NCI-H1092 (cell line): ENCODE data around the gene SSRP1.
"Not testable (repeated sequence)": the region's sequence is repeated elsewhere in the genome, so short reads cannot be mapped to it uniquely, and the experiment has no call there.

Experiments
- DNase-seq: peaks from one replicate; lab custom pipeline; 2025; lab: John Stamatoyannopoulos, UW

SSRP1 gene

DNA sequence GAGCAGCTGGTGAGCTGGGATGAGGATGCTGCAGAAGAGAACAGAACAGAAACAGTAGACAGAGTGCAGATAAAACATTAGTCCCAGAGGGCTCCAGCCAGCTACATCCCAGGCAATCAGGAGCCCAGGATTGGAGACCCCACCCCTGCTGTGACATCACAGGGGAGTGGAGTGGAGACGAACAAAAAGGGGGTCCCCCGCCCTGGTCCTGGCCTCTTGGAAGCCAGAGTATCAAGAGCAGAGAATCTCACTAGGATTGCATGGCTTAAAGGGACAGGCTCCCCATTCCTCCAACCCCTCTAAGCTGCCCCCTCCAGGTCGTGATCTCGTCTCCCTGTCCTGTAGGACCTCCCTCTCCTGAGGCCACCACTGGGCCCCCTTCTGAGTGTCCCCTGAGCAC lies 2.5 kb upstream of the SSRP1 start, which contains the start of gene P2RX3:
P2RX3 (plus strand) TSS at position 211 of the 400 bp plus-strand sequence. CDS start 199 bp downstream, outside the sequence.
- DNase-seq, result no peak

DNA sequence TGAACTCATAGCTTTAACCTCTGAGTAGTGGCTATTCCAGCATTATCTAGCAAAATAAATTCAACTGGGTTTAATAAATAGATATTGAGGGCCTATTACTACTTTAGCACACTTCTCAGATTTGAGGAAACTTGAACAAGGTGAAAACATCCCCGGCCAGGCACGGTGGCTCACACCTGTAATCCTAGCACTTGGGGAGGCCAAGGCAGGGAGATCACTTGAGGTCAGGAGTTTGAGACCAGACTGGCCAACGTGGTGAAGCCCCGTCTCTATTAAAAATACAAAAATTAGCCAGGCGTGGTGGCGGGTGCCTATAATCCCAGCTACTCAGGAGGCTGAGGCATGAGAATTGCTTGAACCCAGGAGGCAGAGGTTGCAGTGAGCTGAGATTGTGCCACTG lies 1.2 kb upstream of the SSRP1 start:
- not testable (repeated sequence) for DNase-seq

DNA sequence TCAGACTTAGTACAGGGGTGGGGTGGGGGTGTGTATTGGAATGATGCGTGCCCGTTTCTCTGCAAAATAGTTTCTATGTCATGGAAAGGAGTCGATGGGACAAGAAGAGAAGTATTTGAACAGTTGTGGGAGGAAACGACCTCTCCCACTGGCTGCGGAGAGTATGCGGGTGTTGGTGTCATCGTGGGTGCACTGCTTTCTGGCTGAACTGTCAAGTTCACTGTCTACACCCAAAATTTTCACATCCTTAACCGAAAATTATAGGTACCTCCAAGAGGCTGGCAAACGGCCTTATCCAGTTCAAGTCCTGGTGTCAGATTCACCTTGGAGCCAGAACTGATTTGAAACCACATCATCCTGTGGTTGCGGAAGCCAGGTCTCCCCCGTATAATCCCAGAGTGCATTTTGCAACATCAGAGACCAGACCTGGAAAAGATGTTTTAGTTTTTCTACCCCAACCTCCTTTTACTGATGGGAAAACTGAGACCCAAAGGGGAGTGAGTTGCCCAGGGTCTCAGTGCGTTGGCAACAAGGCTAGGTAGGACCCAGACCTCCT lies 497 bp upstream of the SSRP1 start:
- no peak for DNase-seq

DNA sequence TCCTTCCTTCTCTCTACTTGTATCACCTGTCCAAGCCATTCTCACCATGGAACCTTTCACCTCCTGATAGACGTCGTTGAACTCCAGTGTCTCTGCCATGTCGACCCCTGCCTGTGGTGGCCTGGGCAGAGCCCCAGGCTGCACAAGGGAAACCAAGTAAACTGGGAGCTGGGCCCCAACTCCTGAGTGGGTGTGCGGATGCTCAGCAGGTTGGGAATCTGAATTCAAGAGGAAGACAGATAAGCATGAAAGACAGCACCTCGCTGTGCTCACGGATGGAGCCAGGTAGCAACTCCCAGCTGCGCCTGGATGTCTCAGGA lies 709 bp downstream of the SSRP1 start:
- DNase-seq, result no peak

DNA sequence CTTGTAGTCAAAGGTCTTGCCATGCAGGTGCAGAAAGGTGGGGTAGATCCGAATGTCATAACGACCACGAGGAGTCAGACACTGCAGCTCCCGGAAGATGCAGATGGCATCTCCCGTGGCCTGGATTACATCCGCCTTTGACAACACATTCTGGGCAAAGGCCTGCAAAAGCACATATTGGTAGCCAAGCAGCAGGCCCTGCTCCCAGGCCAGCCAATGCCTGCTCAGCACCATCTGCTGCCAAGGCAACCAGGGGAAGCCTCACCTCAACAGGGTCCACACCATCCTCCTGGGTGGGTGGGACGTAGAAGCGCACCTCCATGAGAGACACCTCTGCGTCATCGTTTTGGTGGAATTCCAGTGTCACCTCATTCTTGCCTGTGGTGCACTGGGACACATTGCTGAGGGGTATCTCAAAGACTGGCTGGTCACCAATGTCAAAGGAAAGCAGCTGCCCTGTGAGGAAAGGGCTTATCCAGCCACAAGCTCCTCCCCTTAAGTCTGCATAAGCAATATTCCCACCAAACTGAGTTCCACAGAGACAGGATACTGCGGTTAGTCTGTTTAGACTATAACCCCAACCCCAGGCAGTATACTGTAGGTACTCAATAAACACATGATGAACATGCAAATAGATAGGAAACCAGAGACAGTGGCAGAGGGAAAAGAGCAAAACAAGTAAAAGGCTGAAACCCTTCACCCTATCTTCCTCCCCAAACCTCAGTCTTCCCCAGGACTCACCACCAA lies 2.8 kb downstream of the SSRP1 start:
- no peak for DNase-seq

DNA sequence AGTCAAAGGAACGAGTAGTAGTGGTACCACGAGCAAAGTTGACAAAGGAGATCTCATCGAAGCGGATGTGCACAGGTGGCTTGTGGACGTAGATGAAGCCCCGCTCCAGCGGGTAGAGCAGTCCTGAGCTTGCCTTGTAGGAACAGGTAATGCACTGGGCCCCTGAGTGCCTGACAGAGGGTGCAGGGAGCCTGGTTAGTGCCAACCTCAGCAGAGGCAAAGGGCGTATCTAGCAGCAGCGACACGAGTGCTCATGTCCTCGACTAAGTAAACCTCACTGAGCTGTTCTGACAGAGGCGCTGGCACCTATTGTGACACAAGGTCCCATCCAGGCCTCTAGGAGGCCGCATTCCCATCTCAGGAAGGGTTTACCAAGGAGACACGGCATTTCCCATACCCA lies 4.0 kb downstream of the SSRP1 start:
- DNase-seq, result no peak

DNA sequence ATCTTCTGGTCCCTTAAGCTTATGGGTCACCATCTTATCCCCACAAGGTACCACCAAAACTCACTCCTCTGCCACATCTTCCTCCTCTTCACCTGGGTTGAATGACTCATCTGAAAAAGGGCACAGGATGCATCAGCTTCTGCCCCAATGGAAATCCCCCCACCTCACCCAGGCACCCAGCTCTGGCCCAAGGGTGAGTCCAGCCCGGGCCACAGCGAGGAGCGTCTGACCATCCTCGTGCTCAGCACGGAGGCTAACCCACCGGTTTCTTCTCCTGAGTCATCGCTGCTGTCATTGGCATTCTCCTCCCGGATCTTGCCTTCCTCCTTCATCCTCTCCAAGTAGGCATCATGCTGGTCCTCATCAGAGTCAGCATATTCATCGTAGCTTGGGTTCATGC lies 5.7 kb downstream of the SSRP1 start:
- DNase-seq, result no peak

DNA sequence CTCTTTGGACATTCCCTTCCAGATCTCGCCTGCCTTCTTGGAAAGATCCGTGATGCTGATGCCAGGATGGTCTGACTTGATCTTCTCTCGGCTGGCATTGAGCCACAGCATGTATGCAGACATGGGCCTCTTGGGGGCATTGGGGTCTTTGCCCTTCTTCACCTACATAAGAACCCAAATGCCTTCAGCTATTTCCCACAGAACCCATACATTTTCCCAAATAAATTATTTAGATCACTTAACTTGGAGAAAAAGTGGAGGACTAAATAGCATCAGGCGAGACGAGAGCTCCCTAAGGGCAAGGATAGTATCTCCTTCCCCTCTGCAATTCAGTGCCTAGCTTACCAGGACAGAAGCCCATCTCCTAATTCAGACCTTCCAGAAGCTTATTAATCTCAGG lies 8.0 kb downstream of the SSRP1 start:
- no peak for DNase-seq

DNA sequence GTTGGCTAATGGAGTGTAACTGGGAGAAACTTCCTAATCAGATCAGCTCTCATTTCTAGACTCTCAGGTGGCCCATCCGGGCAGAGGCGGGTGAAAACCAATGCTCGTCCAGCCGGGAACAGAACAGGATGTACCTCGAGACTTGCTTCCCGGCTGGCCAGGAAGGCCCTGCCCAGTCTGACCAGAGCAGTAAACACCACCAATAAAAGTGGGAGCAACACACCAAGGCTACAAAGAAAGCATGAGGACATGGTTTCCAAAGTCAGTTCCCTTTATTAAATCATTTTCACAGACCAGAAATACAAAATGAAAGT lies 10.0 kb downstream of the SSRP1 start:
- no peak for DNase-seq

DNA sequence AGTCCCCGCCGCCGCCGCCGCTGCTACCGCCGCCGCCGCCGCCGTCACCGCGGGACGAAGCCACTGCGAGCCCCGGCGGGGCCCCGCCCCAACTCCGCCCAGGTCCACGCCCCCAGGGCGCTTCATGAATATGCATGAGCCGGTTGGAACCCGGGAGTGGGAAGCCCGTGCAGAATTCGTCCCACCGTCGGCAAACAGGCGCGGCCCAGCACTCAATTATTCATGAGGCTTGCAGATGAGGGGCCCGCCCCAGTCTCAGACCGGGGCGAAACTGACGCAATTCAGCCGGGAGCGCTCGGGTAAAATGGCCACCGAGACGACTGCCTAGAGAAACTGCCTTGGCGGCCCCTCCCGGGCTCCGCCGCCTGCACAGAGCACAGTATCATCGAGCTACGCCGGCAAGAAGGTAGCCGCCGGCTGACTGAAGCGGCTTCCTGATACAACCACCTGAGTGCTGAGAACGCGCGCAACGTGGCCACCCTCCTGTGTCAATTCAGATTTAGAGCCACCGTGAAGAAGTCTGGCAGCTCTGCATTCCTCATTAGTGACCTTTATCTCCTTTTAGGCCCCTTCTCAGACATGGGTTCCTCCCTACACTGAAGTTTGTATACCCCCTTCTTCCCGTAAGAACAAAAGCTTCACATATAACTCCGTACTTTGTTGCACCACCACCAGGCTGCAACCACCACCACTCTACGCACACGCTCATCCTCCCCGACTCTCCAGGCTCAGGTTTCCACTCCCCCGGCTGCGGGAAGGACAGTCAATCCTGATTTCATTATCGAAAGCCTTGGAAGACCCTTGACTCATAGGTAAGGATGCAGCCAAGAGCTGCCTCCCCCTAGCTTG lies 10.6 kb downstream of the SSRP1 start, which contains the start of gene TNKS1BP1:
TNKS1BP1 (minus strand) TSS at position 67 of the 849 bp plus-strand sequence. CDS start 3,067 bp downstream, outside the sequence.
- peak; percentile 94 for DNase-seq

DNA sequence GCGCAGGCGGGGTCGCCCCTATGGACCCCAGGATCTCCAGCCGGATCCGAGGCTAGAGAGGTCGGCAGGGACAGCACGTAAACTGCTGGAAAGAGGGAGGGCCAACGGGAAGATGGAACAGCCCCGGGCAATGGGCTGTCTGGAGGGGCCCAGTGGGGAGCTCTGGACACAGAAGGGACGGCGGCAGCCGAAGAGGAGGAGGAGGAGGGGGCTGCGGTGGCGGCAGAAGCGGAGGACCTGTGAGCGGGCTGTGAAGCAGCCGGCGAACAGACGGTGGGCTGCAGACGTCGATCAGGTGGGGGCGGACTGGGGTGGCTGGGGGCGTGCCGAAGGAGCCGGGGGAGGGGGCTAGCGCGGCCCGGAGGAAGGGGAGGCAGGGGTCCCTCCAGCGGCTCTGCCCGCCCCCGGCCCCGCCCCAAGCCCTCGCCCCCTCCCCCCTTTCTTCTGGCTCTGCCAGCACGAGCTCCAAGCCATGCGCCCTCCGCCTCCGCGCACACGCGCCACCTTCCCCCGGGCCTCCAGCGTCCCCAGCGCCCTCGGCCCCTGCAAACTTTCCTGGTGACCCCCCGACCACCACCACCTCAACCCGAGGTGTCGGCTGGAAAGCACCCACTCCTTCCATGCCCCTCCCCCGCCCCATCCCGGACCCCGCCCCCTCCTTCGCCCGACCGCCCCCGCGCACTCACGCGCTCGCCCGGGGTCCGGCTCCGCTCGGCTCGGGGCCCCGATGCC lies 11.4 kb downstream of the SSRP1 start:
- DNase-seq, result peak; percentile 55

DNA sequence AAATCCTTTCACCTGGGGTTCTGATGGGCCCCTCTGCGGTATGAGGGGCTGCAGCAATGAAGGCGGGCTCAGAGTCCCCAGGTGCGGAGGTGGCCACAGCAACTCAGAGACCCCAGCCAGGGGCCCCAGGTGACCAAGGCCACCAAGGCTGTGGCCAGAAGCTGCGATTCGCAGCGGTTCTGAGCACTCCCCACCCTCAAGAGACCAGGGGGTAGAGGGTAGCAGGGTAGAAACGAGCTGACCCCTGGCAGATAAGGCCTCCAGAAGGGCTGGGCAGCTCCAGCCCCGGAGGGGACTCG lies 11.9 kb downstream of the SSRP1 start:
- no peak for DNase-seq

DNA sequence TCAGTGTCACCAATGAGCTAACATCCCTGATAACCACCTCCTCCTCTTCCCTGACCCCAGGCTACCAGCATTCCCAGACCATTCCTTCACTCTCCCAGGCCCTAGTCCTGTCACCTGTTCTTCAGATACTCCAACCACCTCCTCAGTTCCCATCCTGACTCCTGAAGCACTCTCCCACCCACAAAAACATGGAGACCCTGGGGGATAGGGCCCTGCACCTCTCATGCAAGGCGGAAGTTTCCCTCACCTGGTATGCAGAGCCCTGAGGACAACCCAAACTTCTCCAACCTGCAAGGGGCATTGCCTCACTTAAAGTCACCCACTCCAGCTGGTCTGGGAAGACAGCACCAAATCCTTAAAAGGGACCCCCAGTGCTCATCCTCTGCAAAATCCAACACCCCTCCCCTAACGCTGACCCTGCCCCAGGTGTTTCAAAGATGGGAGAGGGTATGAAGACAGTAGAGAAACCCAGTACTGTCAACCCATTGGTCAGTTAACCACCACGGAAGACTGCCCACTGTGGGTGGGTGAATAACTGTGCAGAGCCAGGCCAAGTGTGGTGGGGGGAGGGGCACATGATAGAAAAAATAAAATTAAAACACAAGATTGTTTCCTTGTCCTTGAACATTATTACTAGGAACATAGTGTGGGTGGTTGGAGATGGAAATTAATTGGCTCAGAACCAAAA lies 12.4 kb downstream of the SSRP1 start:
- DNase-seq, result no peak

DNA sequence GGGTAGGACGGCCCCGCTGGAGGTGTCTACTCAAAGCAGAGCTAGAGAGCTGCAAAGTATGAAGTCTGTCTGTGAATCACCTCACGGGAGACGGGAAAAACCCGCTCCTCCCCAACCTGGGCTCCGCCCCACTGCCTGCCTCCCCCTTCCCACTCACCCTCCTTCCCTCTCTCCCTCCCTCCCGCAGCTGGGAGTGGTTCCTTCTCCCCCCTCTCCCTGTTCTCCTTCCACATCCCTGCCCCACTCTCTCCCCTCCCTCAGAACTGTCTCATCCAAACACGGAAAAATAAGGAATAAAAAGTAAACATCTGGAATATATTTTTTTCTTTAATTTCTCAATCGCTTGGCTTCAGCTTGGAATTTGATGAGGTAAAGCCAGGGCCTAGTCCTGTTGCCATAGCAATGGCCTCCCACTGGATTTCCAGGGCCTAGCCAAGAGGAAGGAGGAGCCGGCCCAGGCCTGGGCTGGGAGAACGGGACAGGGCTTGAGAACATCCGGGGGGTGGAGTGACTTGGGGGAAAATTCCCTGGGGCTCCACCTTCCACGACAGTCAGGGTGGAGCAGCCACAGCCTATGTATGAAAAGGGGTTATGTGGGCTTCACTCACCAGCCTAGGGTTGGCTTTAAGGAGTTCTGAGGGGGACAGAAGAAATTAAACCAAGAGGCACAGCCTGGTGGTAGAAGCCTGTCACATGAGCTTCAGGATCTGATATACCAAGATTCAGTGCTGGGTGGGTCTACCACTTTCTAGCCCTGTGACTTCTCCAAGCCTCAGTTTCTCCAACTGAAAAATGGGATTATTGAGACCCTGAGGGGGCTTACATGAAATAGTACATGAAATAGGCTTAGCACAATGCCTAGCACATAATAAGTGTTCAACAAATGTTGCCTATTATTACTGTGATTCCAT lies 13.2 kb downstream of the SSRP1 start:
- DNase-seq, result no peak

DNA sequence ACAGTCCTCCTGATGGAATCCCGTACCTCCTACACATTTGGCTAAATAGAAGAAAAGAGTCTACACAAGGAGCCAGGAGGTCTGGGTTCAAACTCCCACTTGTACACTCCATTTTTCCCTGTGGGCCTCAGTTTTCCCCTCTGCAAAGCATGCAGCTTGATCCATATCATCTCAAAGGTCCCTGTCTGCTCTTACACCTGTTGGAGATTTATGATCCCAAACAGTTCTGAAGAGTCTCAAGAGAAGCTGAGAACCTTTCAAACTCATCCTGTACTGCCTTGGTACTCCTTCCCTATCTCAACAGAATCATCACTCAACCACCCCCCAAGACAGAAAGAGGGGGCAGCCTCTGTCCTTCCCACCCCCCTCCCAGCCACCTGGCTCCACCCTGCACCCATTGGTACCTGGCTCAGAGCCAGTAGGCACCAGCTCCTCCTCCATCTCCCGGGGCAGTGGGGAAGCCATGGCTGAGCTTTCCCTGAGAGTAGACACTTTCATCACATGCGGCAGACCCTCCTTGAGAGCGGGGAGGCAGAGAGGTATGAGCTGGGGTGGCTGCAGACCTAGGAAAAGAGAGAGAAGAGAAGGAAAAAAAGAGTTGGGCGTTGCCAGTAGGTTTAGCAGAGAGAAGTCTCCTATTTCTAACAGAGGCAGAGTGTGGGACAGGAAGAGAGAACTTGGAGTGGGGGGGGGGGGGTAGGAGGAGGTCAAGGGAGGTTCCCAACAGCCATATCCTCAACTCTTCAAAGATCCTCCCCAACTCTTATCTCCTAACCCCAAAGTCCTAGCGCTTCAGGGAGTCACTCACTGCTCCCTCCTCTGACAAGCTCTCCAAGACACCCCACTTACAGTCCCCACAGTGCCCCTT lies 14.1 kb downstream of the SSRP1 start:
- DNase-seq, result no peak

DNA sequence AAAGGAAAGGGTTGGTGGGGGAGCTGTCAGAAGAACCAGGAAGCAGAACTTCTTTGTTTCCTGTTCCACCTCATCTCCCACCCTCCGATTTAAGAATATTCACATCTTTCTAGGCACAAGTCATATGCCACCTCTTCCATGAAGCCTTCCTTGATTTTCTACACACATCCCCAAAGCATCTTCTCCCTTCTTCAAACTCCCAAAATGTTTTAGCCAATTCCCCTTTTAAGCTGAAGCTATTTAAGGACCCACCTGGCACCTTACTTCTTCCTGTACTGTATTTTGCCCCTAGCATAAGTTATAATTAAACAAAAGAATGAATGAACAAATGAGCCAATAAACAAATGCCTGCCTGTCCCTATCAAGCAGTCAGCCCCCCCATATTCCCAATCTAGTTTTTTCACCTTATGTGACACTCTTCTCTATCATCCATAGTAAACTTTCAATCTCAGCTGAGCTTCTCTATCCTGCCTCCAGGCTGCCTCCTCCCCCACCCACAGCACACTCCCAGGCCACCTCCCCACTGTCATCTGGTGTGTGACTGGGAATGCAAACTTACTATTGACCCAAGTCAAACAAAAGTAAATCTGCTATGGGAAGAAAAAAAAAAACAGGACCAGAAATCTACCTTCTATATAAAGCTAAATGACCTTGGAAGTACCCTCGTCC lies 14.8 kb downstream of the SSRP1 start:
- DNase-seq, result no peak

DNA sequence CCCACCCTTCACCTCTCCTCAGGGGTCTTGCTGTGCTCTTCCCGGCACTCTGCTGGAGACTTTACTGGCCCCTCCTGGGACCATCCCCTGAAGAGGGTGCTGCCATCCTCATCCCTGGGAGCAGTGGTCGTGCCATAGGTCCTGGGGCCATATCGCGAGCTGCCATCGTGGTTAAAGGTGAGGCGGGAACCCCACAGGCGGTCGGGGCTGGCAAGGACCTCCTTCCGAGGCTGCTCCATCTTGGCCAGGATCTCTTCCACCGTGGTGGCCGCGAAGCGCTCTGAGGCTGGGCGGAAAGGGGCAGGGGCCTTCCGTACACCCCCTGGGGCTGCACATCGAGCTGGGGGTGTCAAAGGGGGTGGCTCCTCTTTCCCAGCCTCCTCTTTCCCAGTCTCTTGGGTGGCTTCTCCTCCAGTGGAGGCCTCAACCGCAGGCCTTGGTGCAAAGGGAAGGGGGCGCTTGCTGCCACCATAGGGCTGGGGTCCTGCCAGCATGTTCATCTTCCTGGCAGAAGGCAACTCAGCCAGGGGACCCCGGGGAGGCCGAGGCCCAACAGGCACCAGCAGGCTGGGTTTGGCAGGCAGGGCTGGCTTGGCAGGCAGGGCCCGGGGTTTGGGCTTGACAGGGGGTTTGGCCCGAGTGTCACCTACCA lies 15.5 kb downstream of the SSRP1 start:
- DNase-seq, result no peak

DNA sequence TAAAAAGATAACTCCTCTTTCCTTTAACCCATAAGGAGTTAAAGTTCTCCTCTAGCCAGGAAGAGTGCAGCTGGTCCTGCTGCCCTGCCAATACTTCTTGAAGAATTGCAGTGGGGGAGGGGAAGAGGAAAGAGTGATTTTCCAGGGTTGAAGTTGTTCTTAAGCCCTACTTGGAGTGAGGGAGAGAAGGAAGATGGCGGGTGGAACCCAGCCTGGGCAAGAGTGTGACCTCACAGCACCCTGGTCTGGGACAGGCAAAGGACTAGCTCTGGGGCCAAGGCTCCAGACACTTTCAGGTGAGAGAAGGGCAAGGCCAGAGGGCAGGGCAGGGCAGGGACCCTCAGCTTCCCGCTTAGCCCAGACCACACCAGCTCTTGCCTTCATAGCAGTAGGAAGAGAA lies 17.5 kb downstream of the SSRP1 start:
- no peak for DNase-seq

DNA sequence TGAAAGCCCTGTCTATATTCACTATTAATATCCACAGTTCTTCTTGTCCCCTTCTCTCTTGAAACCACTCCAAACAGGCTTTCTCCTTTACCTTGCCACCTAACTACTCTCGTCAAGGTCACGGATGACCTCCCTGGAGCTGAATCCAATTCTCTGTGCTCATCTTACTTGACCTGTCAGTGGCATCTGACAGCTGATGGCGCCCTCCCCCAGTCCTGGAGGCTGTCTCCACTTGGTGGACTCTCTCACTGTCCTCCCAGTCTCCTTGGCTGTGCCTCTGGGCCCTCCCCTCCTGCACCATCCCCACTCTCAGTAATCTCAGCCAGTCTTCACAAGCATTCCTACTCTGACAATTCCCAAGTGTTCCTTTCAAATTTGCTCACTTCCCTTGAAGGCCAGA lies 19.7 kb downstream of the SSRP1 start:
- no peak for DNase-seq
